HG03097 (cell line): ENCODE measurements around the gene MROH8.
"Not testable (repeated sequence)": the region's sequence is repeated elsewhere in the genome, so short reads cannot be mapped to it uniquely, and the experiment has no call there.

Experiments
- ATAC-seq: cut with Tn5 transposase; IDR thresholded peaks from one replicate; pipeline ENCODE4 v1.9.1; 2021; ENCODE audit not compliant: unreplicated experiment, low FRiP score

The MROH8 gene

GRCh38 chr20:37158248-37158647, 21.1 kb downstream of the MROH8 start:
- no peak for ATAC-seq

- ATAC-seq: no peak
Observed at GRCh38 chr20:37155987-37156386, 23.4 kb downstream of the MROH8 start.

GRCh38 chr20:37154684-37155298, 24.6 kb downstream of the MROH8 start:
- no peak for ATAC-seq

- ATAC-seq: no peak
Observed at GRCh38 chr20:37152284-37152683, 27.1 kb downstream of the MROH8 start.

GRCh38 chr20:37151529-37151928, 27.8 kb downstream of the MROH8 start:
- no peak for ATAC-seq

- ATAC-seq: not testable (repeated sequence)
Observed at GRCh38 chr20:37150864-37151263, 28.5 kb downstream of the MROH8 start.

GRCh38 chr20:37147250-37147649, 32.1 kb downstream of the MROH8 start:
- ATAC-seq: no peak

GRCh38 chr20:37144856-37145404, 34.4 kb downstream of the MROH8 start:
- no peak for ATAC-seq

GRCh38 chr20:37142708-37143107, 36.6 kb downstream of the MROH8 start:
- no peak for ATAC-seq

- ATAC-seq: no peak
Observed at GRCh38 chr20:37137547-37137946, 41.8 kb downstream of the MROH8 start.

- ATAC-seq: no peak
Observed at GRCh38 chr20:37133952-37134351, 45.4 kb downstream of the MROH8 start.

- ATAC-seq: no peak
Observed at GRCh38 chr20:37131486-37131885, 47.9 kb downstream of the MROH8 start.

- no peak for ATAC-seq
Observed at GRCh38 chr20:37128803-37129202, 50.5 kb downstream of the MROH8 start.

- not testable (repeated sequence) for ATAC-seq
Observed at GRCh38 chr20:37126290-37126689, 53.1 kb downstream of the MROH8 start.

GRCh38 chr20:37123441-37123840, 55.9 kb downstream of the MROH8 start:
- ATAC-seq: no peak

- ATAC-seq: no peak
Observed at GRCh38 chr20:37120497-37120896, 58.9 kb downstream of the MROH8 start.

GRCh38 chr20:37119356-37120036, 59.9 kb downstream of the MROH8 start:
- ATAC-seq: no peak

- no peak for ATAC-seq
Observed at GRCh38 chr20:37114012-37114411, 65.3 kb downstream of the MROH8 start.

GRCh38 chr20:37111926-37112455, 67.4 kb downstream of the MROH8 start:
- no peak for ATAC-seq

- ATAC-seq: no peak
Observed at GRCh38 chr20:37108676-37109075, 70.7 kb downstream of the MROH8 start.

GRCh38 chr20:37102571-37102970, 76.8 kb downstream of the MROH8 start:
- no peak for ATAC-seq
